Stimulated activated CD8-positive, alpha-beta memory T cell treated with anti-CD3 and anti-CD28 coated beads, Interleukin-12 subunit alpha, Interleukin-12 subunit beta, amount 100 ng/mL, for 4 hours (primary cell): Measurements from ENCODE around the gene NME3.

ENCODE experiments used
- DNase-seq: peaks from one replicate; pipeline ENCODE4 v3.0.0-alpha.2; 2020; ENCODE audit warnings: low read depth

Gene NME3

GRCh38 chr16:1780677-1781072, 9.3 kb upstream of the NME3 start:
- no peak for DNase-seq

- no peak for DNase-seq
These were observed 8.7 kb upstream of the NME3 start for GRCh38 chr16:1779741-1780676.

GRCh38 chr16:1779234-1779701, 7.9 kb upstream of the NME3 start:
- DNase-seq = no peak

GRCh38 chr16:1778200-1779179, 7.1 kb upstream of the NME3 start:
- no peak for DNase-seq

GRCh38 chr16:1777375-1778199, 6.2 kb upstream of the NME3 start:
- no peak for DNase-seq

GRCh38 chr16:1776991-1777374, 5.6 kb upstream of the NME3 start:
- DNase-seq = no peak

- DNase-seq = no peak
These were observed 5.3 kb upstream of the NME3 start for GRCh38 chr16:1776672-1776955.

- DNase-seq = no peak
These were observed 4.7 kb upstream of the NME3 start for GRCh38 chr16:1775846-1776671.

GRCh38 chr16:1775006-1775845, 3.9 kb upstream of the NME3 start:
- no peak for DNase-seq

- DNase-seq = no peak
These were observed 3.1 kb upstream of the NME3 start for GRCh38 chr16:1774448-1774780.

- DNase-seq = no peak
These were observed 2.5 kb upstream of the NME3 start for GRCh38 chr16:1773703-1774447.

GRCh38 chr16:1772908-1773702, 1.8 kb upstream of the NME3 start, which contains the start of gene MRPS34:
MRPS34 (minus strand) TSS chr16:1773134; CDS start chr16:1773119, 15 bp downstream.
- DNase-seq = peak; percentile 63

GRCh38 chr16:1772362-1772907, 1.1 kb upstream of the NME3 start, which contains the start of gene EME2:
EME2 (plus strand) TSS chr16:1772810; CDS start chr16:1773228, 418 bp downstream.
- DNase-seq = no peak

GRCh38 chr16:1771864-1772361, 570 bp upstream of the NME3 start:
- DNase-seq = no peak

GRCh38 chr16:1770328-1771187, 785 bp downstream of the NME3 start:
- DNase-seq = peak; percentile 36

GRCh38 chr16:1769402-1770300, 1.7 kb downstream of the NME3 start:
- no peak for DNase-seq
